Left hindlimb (tissue), 1 donor: Measurements from ENCODE around the gene PLA2G7.

ENCODE experiments used
- DNase-seq: peaks from one replicate; pipeline ENCODE4 v3.0.0-alpha.2; 2018

PLA2G7 gene

DNA sequence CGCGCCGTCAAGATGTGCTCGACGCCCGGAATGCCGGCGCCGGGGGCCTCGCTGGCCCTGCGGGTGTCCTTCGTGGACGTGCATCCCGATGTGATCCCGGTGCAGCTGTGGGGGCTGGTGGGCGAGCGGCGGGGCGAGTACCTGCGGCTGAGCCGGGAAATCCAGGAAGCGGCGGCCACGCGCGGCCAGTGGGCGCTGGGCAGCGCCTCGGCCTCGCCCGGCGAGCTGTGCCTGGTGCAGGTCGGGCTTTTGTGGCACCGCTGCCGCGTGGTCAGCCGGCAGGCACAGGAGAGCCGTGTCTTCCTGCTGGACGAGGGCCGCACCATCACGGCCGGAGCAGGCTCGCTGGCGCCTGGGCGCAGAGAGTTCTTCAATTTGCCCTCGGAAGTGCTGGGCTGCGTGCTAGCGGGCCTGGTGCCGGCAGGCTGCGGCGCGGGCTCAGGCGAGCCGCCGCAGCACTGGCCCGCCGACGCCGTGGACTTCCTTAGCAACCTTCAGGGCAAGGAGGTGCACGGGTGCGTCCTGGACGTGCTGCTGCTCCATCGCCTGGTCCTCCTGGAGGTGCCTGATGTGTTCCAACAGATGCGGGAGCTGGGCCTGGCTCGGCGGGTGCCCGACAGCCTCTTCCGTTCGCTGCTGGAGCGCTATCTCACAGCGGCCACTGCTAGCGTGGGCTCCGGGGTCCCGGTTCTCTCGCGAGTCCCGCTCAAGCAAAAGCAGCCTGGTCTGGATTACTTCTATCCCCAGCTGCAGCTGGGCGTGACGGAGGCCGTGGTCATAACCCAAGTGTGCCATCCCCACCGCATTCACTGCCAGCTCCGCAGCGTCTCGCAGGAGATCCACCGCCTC is 46.8 kb downstream of the PLA2G7 start:
- DNase-seq = no peak

DNA sequence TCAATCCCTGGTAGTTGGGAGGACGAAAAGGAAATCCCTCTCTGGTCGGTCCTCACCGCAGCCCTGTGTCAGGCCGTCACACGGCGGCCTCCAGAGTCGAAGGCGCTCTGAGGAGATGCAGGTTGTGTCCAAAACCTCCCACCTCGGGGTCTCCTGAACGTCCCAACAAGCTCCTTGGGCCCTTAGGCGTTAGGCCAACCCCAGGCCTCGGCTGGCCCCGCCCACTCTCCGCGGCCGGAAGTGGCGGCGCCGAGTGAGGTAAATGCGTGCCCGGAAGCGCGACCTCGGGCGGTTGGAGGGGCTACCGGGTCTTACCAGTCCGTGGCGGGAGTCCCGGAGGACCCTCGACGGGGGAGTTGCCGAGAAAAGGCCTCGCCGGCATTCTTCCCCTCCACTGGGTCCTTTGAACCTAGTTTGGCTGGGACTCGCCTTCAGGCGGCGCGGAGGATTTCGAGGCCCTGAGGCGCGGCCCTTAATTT is 47.5 kb downstream of the PLA2G7 start, which contains the start of gene TDRD6:
TDRD6 (plus strand) TSS at position 267 of the 479 bp plus-strand sequence. CDS start 244 bp downstream, outside the sequence.
- DNase-seq = no peak

DNA sequence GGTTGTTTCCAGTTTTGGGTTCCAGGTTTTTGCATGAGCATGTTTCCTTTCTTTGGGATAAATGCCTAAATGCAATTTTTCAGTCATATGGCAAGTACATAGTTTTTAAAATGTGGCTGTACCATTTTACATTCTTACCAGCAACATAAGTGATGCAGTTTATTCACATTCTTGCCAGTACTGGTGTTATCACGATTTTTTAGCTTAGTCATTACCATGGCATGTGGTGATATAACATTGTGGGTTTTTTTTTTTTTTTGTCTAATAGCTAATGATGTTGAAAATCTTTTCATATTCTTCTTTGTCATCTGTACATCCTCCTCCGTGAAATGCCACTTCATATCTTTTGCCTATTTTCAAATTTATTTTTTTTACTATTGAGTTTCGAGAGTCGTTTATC is 50.4 kb downstream of the PLA2G7 start:
- no peak for DNase-seq

DNA sequence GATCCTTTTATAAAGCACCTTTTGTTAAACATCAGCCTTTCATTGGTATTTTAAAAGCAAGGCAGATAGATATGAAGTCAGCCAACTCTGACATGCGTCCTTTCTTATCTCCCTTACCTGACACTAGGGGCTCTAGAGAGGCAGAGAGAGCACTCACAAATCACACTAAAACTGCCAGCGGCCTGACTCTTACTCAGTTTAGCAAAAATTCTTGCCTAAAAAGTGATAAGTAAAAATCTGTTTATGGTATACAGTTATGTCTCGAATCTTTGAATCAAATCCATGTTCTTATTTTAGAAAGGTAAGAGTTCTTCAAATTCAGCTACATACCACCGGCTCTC is 57.9 kb downstream of the PLA2G7 start:
- DNase-seq = no peak

DNA sequence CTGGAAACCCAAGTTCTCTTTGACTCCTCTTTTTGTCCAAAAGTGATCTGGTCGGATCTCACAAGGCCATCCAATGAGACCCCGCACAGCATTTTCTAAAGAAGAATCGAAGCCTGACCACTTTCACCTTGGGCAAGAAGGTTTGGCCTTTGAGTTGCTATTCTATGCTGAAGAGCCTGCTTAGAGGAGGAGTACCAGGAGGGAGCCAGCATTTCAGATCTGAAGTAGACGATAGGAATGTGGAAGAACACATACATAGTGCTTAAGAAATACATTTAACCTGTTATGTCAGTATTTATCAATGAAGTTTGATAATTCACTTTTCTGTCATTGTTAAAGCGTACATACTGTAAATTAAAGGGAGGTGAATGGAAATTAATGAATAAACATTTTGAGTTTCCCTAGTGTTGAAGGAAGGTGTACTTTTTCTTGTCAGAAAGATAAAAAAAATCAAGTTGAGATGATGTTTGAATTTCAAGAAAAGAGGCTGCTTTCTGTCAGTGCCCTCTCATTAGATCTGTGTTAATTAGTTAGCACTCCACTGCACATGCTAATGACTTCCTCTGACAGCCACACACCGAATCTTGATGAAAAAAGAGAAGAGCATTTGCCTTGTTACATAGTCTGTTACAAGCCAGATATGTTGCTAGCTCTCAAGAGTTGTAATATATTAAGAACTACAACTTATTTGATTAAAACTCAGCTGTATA is 58.4 kb downstream of the PLA2G7 start:
- DNase-seq = no peak

DNA sequence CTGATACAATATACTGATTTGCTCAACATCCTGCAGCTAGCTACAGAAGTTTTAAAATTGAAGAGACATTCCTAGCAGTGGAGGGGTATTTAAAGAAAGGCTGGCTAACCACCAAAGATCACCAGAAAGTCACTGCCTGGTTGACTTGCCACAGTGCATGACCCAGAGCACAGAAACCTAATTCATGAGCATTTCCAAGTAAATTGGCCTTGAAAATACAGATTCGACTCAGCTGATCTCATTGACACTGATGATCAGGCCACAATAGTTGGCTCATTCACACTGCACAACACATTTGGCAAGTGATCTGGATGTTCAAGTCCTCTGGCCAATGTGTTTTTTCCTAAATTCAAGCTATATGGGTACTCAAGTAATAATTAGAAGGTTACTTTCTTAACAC is 60.8 kb downstream of the PLA2G7 start:
- DNase-seq = no peak

DNA sequence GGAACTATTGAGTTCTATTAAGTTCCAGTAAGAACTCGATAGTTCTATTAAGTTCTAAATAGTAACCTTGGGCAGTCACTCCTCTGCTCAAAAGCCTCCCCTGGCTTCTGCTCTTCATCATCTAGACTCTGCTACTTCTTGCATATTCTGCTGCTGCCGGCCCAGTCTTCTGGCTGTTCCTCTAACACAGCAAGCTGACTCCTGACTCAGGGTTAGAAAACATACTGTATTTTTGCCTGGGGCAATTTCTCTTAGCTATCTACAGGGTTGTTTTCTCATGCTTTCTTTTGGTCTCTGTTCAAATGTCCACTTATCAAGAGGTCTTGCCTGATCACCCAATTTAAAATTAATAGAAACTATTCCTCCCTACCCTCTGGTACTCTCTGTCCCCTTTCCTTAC is 67.8 kb downstream of the PLA2G7 start:
- DNase-seq = no peak

DNA sequence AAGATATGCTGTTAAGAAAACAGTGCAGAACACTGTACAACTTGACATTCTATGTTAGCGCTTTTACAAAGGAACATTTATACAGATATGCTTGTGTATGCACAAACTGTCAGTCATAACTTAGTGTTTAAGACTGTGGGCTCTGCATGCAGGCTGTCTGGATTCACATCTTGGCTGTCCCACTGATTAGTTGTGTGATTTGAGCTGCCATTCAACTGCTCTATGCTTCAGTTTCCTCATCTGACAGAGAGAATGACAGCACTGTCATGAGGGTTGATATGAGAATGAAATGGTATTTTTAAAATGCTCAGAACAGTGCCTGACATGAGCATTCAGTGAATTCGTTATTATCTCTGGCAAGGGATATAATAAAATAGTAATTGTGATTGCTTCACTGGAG is 73.7 kb downstream of the PLA2G7 start:
- DNase-seq = no peak

DNA sequence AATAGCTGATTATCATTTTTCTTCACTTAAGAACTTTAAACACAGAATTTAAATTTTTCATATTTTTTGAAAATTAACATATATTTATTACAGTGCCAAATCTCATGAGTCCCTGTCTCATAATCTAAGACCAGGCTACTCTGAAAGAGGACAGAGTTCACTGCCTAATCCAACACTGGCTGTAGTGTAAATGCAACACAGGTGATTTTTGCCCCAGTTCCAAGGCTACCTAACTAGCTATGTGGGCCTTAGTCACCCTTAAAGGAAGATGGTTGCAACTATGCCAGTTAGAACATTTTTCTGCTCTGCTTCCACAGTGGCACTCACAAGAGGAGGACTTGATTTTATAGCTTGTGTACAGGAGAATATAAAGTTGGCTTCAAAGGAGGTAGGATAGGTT is 77.5 kb downstream of the PLA2G7 start:
- DNase-seq = no peak

DNA sequence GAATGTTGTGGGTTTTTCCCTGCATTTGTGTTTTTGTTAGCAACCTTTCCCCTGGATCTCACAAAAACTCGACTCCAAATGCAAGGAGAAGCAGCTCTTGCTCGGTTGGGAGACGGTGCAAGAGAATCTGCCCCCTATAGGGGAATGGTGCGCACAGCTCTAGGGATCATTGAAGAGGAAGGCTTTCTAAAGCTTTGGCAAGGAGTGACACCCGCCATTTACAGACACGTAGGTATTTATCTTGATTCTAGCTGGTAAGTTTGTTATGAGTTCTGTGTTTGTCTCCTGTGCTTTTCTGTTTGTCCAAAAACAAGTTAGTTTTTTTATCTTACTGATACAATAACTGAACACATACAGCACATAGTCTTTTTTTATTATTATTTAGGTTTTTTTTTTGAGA is 79.4 kb downstream of the PLA2G7 start:
- no peak for DNase-seq
